ENCODE measurements around the gene SGK1. TPM values are rescaled to one million over a fixed set of nuclear protein-coding genes. Genes with fewer than 3 reads are reported as not detected.
"Not testable (repeated sequence)": the region's sequence is repeated elsewhere in the genome, so short reads cannot be mapped to it uniquely, and the experiment has no call there.

SGK1 gene
- polyA plus RNA-seq, 3 donors: 71.1 to 181 (median 110) TPM

GRCh38 chr6:134207421-134207820, 110.5 kb downstream of the SGK1 start:
- H3K27ac ChIP-seq (ENCODE audit: low read depth, low read length): no peak overlapping the region
- WGBS, 3 donors: 93 to 96% (median 95%) methylated on average over 4 of the region's 4 CpGs

GRCh38 chr6:134205366-134205765, 112.5 kb downstream of the SGK1 start:
- no peak overlapping the region for H3K27ac ChIP-seq (ENCODE audit: low read depth, low read length)
- 81 to 95% (median 94%) methylated on average over 4 of the region's 4 CpGs for WGBS, 3 donors

- 93 to 100% (median 95%) methylated on average over 1 of the region's 1 CpG for WGBS, 3 donors
- not testable (repeated sequence) for H3K27ac ChIP-seq (ENCODE audit: low read depth, low read length)
Observed at GRCh38 chr6:134204759-134205158, 113.2 kb downstream of the SGK1 start.

GRCh38 chr6:134204031-134204430, 113.9 kb downstream of the SGK1 start:
- no peak overlapping the region for H3K27ac ChIP-seq (ENCODE audit: low read depth, low read length)
- 71 to 77% (median 77%) methylated on average over 1 of the region's 1 CpG for WGBS, 3 donors

- no peak overlapping the region for H3K27ac ChIP-seq (ENCODE audit: low read depth, low read length)
- 70 to 81% (median 72%) methylated on average over 5 of the region's 5 CpGs for WGBS, 3 donors
Observed at GRCh38 chr6:134201716-134202115, 116.2 kb downstream of the SGK1 start.

- 27 to 92% (median 87%) methylated on average over 5 of the region's 5 CpGs for WGBS, 3 donors
- H3K27ac ChIP-seq (ENCODE audit: low read depth, low read length): no peak overlapping the region
Observed at GRCh38 chr6:134199848-134200606, 117.9 kb downstream of the SGK1 start.

GRCh38 chr6:134198093-134198492, 119.8 kb downstream of the SGK1 start:
- 35 to 96% (median 87%) methylated on average over 3 of the region's 3 CpGs for WGBS, 3 donors
- no peak overlapping the region for H3K27ac ChIP-seq (ENCODE audit: low read depth, low read length)

GRCh38 chr6:134197685-134198084, 120.2 kb downstream of the SGK1 start:
- 91 to 94% (median 93%) methylated on average over 6 of the region's 6 CpGs for WGBS, 3 donors
- H3K27ac ChIP-seq (ENCODE audit: low read depth, low read length): not testable (repeated sequence)

GRCh38 chr6:134196568-134197193, 121.2 kb downstream of the SGK1 start:
- 72 to 88% (median 84%) methylated on average over 11 of the region's 11 CpGs for WGBS, 3 donors
- H3K27ac ChIP-seq (ENCODE audit: low read depth, low read length): no peak overlapping the region

- no peak overlapping the region for H3K27ac ChIP-seq (ENCODE audit: low read depth, low read length)
- 85 to 90% (median 90%) methylated on average over 3 of the region's 3 CpGs for WGBS, 3 donors
Observed at GRCh38 chr6:134195985-134196384, 121.9 kb downstream of the SGK1 start.

GRCh38 chr6:134195164-134195906, 122.6 kb downstream of the SGK1 start:
- 47 to 62% (median 62%) methylated on average over 3 of the region's 3 CpGs for WGBS, 3 donors
- no peak overlapping the region for H3K27ac ChIP-seq (ENCODE audit: low read depth, low read length)

GRCh38 chr6:134193536-134194498, 124.1 kb downstream of the SGK1 start:
- WGBS, 3 donors: 95 to 96% (median 96%) methylated on average over 6 of the region's 6 CpGs
- no peak overlapping the region for H3K27ac ChIP-seq (ENCODE audit: low read depth, low read length)

- H3K27ac ChIP-seq (ENCODE audit: low read depth, low read length): not testable (repeated sequence)
- WGBS, 3 donors: 81 to 91% (median 90%) methylated on average over 8 of the region's 8 CpGs
Observed at GRCh38 chr6:134192609-134193008, 125.3 kb downstream of the SGK1 start.

- WGBS, 3 donors: 54 to 88% (median 83%) methylated on average over 3 of the region's 3 CpGs
- H3K27ac ChIP-seq (ENCODE audit: low read depth, low read length): no peak overlapping the region
Observed at GRCh38 chr6:134190883-134191282, 127.0 kb downstream of the SGK1 start.

GRCh38 chr6:134187751-134188150, 130.2 kb downstream of the SGK1 start:
- H3K27ac ChIP-seq (ENCODE audit: low read depth, low read length): no peak overlapping the region
- 47 to 98% (median 90%) methylated on average over 3 of the region's 3 CpGs for WGBS, 3 donors

- WGBS, 3 donors: 42 to 78% (median 48%) methylated on average over 2 of the region's 2 CpGs
- no peak overlapping the region for H3K27ac ChIP-seq (ENCODE audit: low read depth, low read length)
Observed at GRCh38 chr6:134187154-134187553, 130.8 kb downstream of the SGK1 start.

- H3K27ac ChIP-seq (ENCODE audit: low read depth, low read length): no peak overlapping the region
- 53 to 87% (median 86%) methylated on average over 2 of the region's 2 CpGs for WGBS, 3 donors
Observed at GRCh38 chr6:134186355-134186754, 131.6 kb downstream of the SGK1 start.

- no peak overlapping the region for H3K27ac ChIP-seq (ENCODE audit: low read depth, low read length)
Observed at GRCh38 chr6:134185277-134185676, 132.6 kb downstream of the SGK1 start.
